OCI-LY7 (cell line): ENCODE results near the gene PTCD3. TPM values are rescaled to one million over a fixed set of nuclear protein-coding genes. Genes with fewer than 3 reads are reported as not detected.
A peak's percentile ranks its signal among the peaks of the same experiment; 100 is the strongest.

ENCODE experiments used
- BruUV-seq: library from RNA; stranded (reverse); fragments of 400-500 nt; replicated peaks from 2 replicates; lab custom pipeline; 2021; lab: Mats Ljungman, UMichigan
- CTCF ChIA-PET: fragments of 300-600 bp; sonication (Branson Sonifier 250); formaldehyde crosslinking; loops from one replicate; lab custom pipeline; 2022; ENCODE audit warnings: antibody characterized with exemption; ENCODE audit not compliant: unreplicated experiment; lab: Charles Lee
- POLR2A ChIA-PET: fragments of 300-600 bp; sonication (Branson Sonifier 250); formaldehyde crosslinking; loops from one replicate; lab custom pipeline; 2022; ENCODE audit warnings: antibody characterized with exemption; lab: Charles Lee
- DNase-seq: peaks from one replicate; pipeline ENCODE4 v3.0.0-alpha.2; 2015; ENCODE audit warnings: low spot score
- H2AFZ ChIP-seq: fragments of 200-600 bp; sonication (generic), shearing (Covaris generic); 2 replicates; pipeline ENCODE4 v1.6.1; 2014; ENCODE audit warnings: mild to moderate bottlenecking, antibody characterized with exemption, low read length, moderate library complexity
- H3K27ac ChIP-seq: fragments of 200-600 bp; sonication (generic); 2 replicates; pipeline ENCODE4 v1.5.1; 2014; ENCODE audit warnings: mixed run types, low read depth, mild to moderate bottlenecking, moderate library complexity, low read length, inconsistent platforms; ENCODE audit not compliant: poor library complexity, severe bottlenecking
- H3K36me3 ChIP-seq: fragments of 200-600 bp; sonication (generic); 2 replicates; pipeline ENCODE4 v1.6.1; 2014; ENCODE audit warnings: mild to moderate bottlenecking, antibody characterized with exemption, low read length, moderate library complexity, mixed read lengths; ENCODE audit not compliant: insufficient read depth
- H3K4me1 ChIP-seq: fragments of 200-600 bp; sonication (generic); 2 replicates; pipeline ENCODE4 v1.5.1; 2014; ENCODE audit warnings: mild to moderate bottlenecking, low read length; ENCODE audit not compliant: insufficient read depth, poor library complexity, severe bottlenecking
- H3K4me2 ChIP-seq: fragments of 200-600 bp; sonication (generic); 2 replicates; pipeline ENCODE4 v1.6.1; 2014; ENCODE audit warnings: mild to moderate bottlenecking, low read length
- H3K4me3 ChIP-seq: fragments of 200-600 bp; sonication (generic); 2 replicates; pipeline ENCODE4 v1.5.1; 2014; ENCODE audit warnings: mild to moderate bottlenecking, low read depth, low read length; ENCODE audit not compliant: poor library complexity, severe bottlenecking
- H3K79me2 ChIP-seq: fragments of 200-600 bp; sonication (generic); 2 replicates; pipeline ENCODE4 v1.6.1; 2016; ENCODE audit warnings: low read depth, mild to moderate bottlenecking, low read length, moderate library complexity, mixed read lengths; ENCODE audit not compliant: insufficient read depth
- H3K9me2 ChIP-seq: fragments of 200-600 bp; sonication (generic); 2 replicates; pipeline ENCODE4 v1.6.1; 2016; ENCODE audit warnings: mild to moderate bottlenecking, low read length, mixed read lengths; ENCODE audit not compliant: insufficient read depth
- H3K9me3 ChIP-seq: fragments of 200-600 bp; sonication (generic); 2 replicates; pipeline ENCODE4 v1.6.1; 2014; ENCODE audit warnings: mild to moderate bottlenecking, mixed run types, low read length, mixed read lengths
- H4K20me1 ChIP-seq: fragments of 200-600 bp; sonication (generic); 2 replicates; pipeline ENCODE4 v1.6.1; 2014; ENCODE audit warnings: mild to moderate bottlenecking, antibody characterized with exemption, low read length, moderate library complexity, mixed read lengths; ENCODE audit not compliant: insufficient read depth
- EZH2phosphoT487 ChIP-seq: fragments of 200-600 bp; sonication (generic); IDR thresholded peaks from 2 replicates; pipeline ENCODE4 v1.6.1; 2018; ENCODE audit warnings: low read depth, borderline replicate concordance, mild to moderate bottlenecking, mixed run types, antibody characterized with exemption, low read length, moderate library complexity, mixed read lengths
- intact Hi-C: fragments of 100-400 bp; cut with micrococcal nuclease; formaldehyde crosslinking; loops from one replicate; pipeline ENCODE4 v1.10.0; 2022; ENCODE audit not compliant: unreplicated experiment
- total RNA-seq, 2 experiments: library from RNA; depleted of rRNA in 1 of 2; stranded (reverse); fragments of >200 nt in 1 of 2; shearing (Covaris generic) in 1 of 2; gene quantifications; 2 replicates each; pipeline ENCODE4 v1.2.3, GENCODE V29; 2014 to 2022
- TF ChIP-seq, protein P1 (sequence below): fragments of 200-600 bp; sonication (generic); conservative IDR thresholded peaks from 2 replicates; pipeline ENCODE4 v1.5.1; 2014; ENCODE audit warnings: mild to moderate bottlenecking, antibody characterized with exemption, low read length, moderate library complexity, mixed read lengths

Gene PTCD3
- total RNA-seq, 2 experiments from 2014 or later, result 152 to 215 TPM

DNA sequence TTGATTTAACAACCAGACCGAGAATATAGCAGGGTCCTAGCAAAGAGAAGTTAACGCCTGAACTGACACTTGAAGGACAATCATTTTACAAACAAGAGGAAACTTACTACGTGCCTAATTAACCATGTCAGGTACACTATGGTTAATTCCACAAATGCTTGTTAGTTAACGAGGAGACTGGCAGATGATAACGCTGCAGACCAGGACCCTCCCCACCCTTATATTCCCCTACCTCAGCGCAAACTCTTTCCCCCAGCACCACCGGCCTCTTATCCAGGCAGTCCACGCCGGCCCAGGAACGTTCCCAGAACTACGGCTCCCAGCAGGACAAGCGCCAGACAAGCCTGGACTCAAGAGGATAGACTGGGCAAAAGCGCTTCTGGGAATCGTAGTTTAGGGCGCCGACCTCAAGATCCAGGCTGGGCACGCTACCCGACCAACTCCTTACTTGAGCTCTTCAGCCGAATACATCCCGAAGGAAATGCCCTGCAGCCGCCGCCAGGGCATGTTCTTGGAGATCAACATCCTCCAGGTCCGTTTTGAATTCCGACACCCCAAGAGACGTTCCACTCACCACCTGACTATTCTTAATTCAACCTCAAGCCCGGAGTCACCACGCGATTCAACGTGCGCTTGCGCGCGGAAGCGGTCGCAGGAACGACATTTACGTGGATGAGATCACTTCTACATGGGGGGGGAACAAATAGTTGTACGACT is 625 bp upstream of the PTCD3 start, which contains the start of gene POLR1A:
Gene POLR1A (minus strand): TSS at position 635 of the 717 bp plus-strand sequence. CDS start 110 bp downstream, at position 525.
- ChIA-PET POLR2A (interaction anchor here (0.7 to 1.8 kb wide), 10 partner anchors 9 to 686 kb away, joined by 3 to 11 read pairs (median 4); partner anchors contain the start of gene SH2D6), CTCF (no interaction called here)
- peak within 1 kb of the TSS; percentile 87 for H3K4me3 ChIP-seq

DNA sequence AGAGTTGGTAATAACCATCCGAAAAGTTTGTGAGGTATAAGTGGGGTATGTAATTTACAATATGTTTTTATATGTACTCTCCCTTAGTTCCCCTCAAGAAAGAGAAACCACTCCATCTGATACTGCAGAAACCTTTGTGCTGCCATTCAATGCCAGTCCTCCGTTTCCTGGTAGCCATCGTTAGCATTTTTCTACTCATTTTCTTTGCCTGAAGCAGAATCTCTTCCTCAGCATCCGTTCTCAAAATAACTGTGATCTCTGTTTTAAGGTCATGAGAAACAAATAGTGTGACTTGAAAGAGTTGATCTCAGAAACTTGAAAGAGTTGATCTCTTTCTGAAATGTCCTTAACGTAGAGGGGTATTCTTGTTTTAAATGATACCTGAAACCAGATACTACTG is 996 bp downstream of the PTCD3 start:
- peaks cover 25% of the 10 kb centered on the region for H3K4me1 ChIP-seq
- H3K4me2 ChIP-seq, result peak overlapping the region; percentile 72
- peaks cover 5% of the 10 kb centered on the region; the same call in 1 of the 2 replicates for H3K9me3 ChIP-seq
- intact Hi-C loops, result loop anchor here (5.0 kb wide), 2 partner anchors 335 to 515 kb away; partner anchors contain the start of genes KDM3A and RNF103
- CTCF ChIA-PET, result no interaction called here
- H3K9me2 ChIP-seq, result no peaks in the 10 kb centered on the region
- peak overlapping the region; percentile 68 for H3K27ac ChIP-seq
- H3K79me2 ChIP-seq, result peaks cover 91% of the 10 kb centered on the region
- H3K36me3 ChIP-seq, result peaks cover 68% of the 10 kb centered on the region
- POLR2A ChIA-PET, result interaction anchor here (1.0 to 1.8 kb wide), 4 partner anchors 8 to 96 kb away, joined by 4 to 8 read pairs (median 6); no protein-coding TSS in a partner anchor
- no peak for TF ChIP-seq EZH2phosphoT487
- TF ChIP-seq, protein P1, sequence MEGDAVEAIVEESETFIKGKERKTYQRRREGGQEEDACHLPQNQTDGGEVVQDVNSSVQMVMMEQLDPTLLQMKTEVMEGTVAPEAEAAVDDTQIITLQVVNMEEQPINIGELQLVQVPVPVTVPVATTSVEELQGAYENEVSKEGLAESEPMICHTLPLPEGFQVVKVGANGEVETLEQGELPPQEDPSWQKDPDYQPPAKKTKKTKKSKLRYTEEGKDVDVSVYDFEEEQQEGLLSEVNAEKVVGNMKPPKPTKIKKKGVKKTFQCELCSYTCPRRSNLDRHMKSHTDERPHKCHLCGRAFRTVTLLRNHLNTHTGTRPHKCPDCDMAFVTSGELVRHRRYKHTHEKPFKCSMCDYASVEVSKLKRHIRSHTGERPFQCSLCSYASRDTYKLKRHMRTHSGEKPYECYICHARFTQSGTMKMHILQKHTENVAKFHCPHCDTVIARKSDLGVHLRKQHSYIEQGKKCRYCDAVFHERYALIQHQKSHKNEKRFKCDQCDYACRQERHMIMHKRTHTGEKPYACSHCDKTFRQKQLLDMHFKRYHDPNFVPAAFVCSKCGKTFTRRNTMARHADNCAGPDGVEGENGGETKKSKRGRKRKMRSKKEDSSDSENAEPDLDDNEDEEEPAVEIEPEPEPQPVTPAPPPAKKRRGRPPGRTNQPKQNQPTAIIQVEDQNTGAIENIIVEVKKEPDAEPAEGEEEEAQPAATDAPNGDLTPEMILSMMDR, result no peak
- peaks cover 37% of the 10 kb centered on the region for H4K20me1 ChIP-seq
- BruUV-seq, result no TSS peak
- peak overlapping the region; percentile 83; the same call in 1 of the 2 replicates for H2AFZ ChIP-seq
- DNase-seq, result peak; percentile 34
- H3K4me3 ChIP-seq, result peak overlapping the region; percentile 87

More for the DNA sequence above, 625 bp upstream of the PTCD3 start, which contains the start of gene POLR1A:
- H3K79me2 ChIP-seq, result peaks cover 99% of the 10 kb centered on the region
- TF ChIP-seq, protein P1, result no peak
- no peak for TF ChIP-seq EZH2phosphoT487
- peaks cover 35% of the 10 kb centered on the region for H4K20me1 ChIP-seq
- peak within 1 kb of the TSS; percentile 68 for H3K27ac ChIP-seq
- H3K4me1 ChIP-seq, result peaks cover 25% of the 10 kb centered on the region
- H3K36me3 ChIP-seq, result peaks cover 67% of the 10 kb centered on the region
- intact Hi-C loops, result loop anchor here (5.0 kb wide), 2 partner anchors 337 to 517 kb away; partner anchors contain the start of genes KDM3A and RNF103
- no TSS peak for BruUV-seq
- H3K4me2 ChIP-seq, result peak within 1 kb of the TSS; percentile 72
- H3K9me2 ChIP-seq, result no peaks in the 10 kb centered on the region
- H3K9me3 ChIP-seq, result peaks cover 9% of the 10 kb centered on the region; the same call in 1 of the 2 replicates
- peak within 1 kb of the TSS; percentile 83 for H2AFZ ChIP-seq
- peak; percentile 92 for DNase-seq

DNA sequence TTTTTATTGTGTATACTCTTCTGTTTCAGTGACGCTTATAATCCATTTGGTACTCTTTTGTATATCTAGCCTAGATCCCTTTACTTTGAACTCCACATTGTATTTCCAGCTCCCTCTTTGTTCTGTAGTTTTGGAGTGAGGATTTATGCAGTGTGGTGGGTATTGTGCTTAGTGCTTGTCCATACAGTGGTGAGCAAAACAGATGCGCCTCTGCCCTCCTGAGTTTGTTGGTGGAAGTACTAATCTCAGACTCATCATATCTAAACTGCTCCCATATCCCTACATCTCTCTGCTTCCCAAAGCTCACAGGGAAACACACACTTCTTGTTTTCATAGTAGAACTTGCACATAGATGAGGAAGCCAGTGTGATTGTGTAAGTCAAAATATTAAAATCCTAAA is 12.1 kb downstream of the PTCD3 start:
- Histone ChIP-seq H3K79me2 (peaks cover 13% of the 10 kb centered on the region), H2AFZ (no peak overlapping the region), H3K27ac (no peak overlapping the region), H3K4me1 (no peaks in the 10 kb centered on the region), H3K4me2 (no peak overlapping the region), H4K20me1 (peaks cover 8% of the 10 kb centered on the region), H3K9me3 (no peaks in the 10 kb centered on the region), H3K4me3 (no peak overlapping the region), H3K36me3 (peaks cover 100% of the 10 kb centered on the region), H3K9me2 (no peaks in the 10 kb centered on the region)
- CTCF ChIA-PET, result no interaction called here
- intact Hi-C loops, result no loop called here
- DNase-seq, result no peak
- POLR2A ChIA-PET, result interaction anchor here (1.2 kb wide), 1 partner anchor 11 kb away, joined by 5 read pairs; no protein-coding TSS in a partner anchor
- no TSS peak for BruUV-seq
- no peak for TF ChIP-seq EZH2phosphoT487
- TF ChIP-seq, protein P1, result no peak
